ENCODE measurements around the gene NAT9.

Gene NAT9

GRCh38 chr17:74761419-74761818 lies 14.7 kb downstream of the NAT9 start:
- no peak for DNase-seq (ENCODE audit: low spot score)

- no peak for DNase-seq (ENCODE audit: low spot score)
Measured at GRCh38 chr17:74760404-74761105, 15.6 kb downstream of the NAT9 start.

- no peak for DNase-seq (ENCODE audit: low spot score)
Measured at GRCh38 chr17:74759941-74760340, 16.2 kb downstream of the NAT9 start.

- DNase-seq (ENCODE audit: low spot score): no peak
Measured at GRCh38 chr17:74759243-74759801, 16.8 kb downstream of the NAT9 start.

GRCh38 chr17:74758848-74759168 lies 17.3 kb downstream of the NAT9 start:
- DNase-seq (ENCODE audit: low spot score): peak; percentile 62

GRCh38 chr17:74757931-74758847 lies 18.0 kb downstream of the NAT9 start:
- DNase-seq (ENCODE audit: low spot score): no peak

GRCh38 chr17:74757502-74757901 lies 18.6 kb downstream of the NAT9 start:
- no peak for DNase-seq (ENCODE audit: low spot score)

GRCh38 chr17:74756891-74757290 lies 19.3 kb downstream of the NAT9 start:
- no peak for DNase-seq (ENCODE audit: low spot score)

GRCh38 chr17:74755533-74755932 lies 20.6 kb downstream of the NAT9 start:
- no peak for DNase-seq (ENCODE audit: low spot score)

GRCh38 chr17:74754832-74755231 lies 21.3 kb downstream of the NAT9 start:
- peak; percentile 65 for DNase-seq (ENCODE audit: low spot score)

- DNase-seq (ENCODE audit: low spot score): no peak
Measured at GRCh38 chr17:74752822-74753401, 23.2 kb downstream of the NAT9 start.

- no peak for DNase-seq (ENCODE audit: low spot score)
Measured at GRCh38 chr17:74752415-74752814, 23.7 kb downstream of the NAT9 start.

GRCh38 chr17:74750327-74751069 lies 25.6 kb downstream of the NAT9 start:
- no peak for DNase-seq (ENCODE audit: low spot score)

GRCh38 chr17:74750039-74750326 lies 26.2 kb downstream of the NAT9 start:
- DNase-seq (ENCODE audit: low spot score): no peak

- no peak for DNase-seq (ENCODE audit: low spot score)
Measured at GRCh38 chr17:74749279-74750038, 26.7 kb downstream of the NAT9 start.

GRCh38 chr17:74748529-74749278 lies 27.4 kb downstream of the NAT9 start, which contains the start of gene NHERF1:
TSS of gene NHERF1 (plus strand) at chr17:74748628. CDS start at chr17:74748847, 219 bp downstream.
- DNase-seq (ENCODE audit: low spot score): peak; percentile 95

- DNase-seq (ENCODE audit: low spot score): no peak
Measured at GRCh38 chr17:74748279-74748528, 27.9 kb downstream of the NAT9 start.

- DNase-seq (ENCODE audit: low spot score): peak; percentile 26
Measured at GRCh38 chr17:74746922-74747321, 29.2 kb downstream of the NAT9 start.

GRCh38 chr17:74746376-74746775 lies 29.8 kb downstream of the NAT9 start:
- no peak for DNase-seq (ENCODE audit: low spot score)

- no peak for DNase-seq (ENCODE audit: low spot score)
Measured at GRCh38 chr17:74745548-74746177, 30.5 kb downstream of the NAT9 start.
